Loucy (cell line): Measurements from ENCODE around the gene PITRM1.

ENCODE experiments used
- H2AFZ ChIP-seq: fragments of 200-600 bp; sonication (generic); 2 replicates; pipeline ENCODE4 v1.6.0; 2016; ENCODE audit warnings: antibody characterized with exemption, mild to moderate bottlenecking, low read length, moderate library complexity
- H3F3A ChIP-seq: fragments of 200-600 bp; 2 replicates; pipeline ENCODE4 v1.6.0; 2016; ENCODE audit warnings: antibody characterized with exemption, low read depth, mild to moderate bottlenecking
- H3K27me3 ChIP-seq: fragments of 200-600 bp; sonication (generic); 2 replicates; pipeline ENCODE4 v1.6.1; 2014; ENCODE audit warnings: low read length, mild to moderate bottlenecking; ENCODE audit not compliant: insufficient read depth, poor library complexity, severe bottlenecking
- H3K36me3 ChIP-seq: fragments of 200-600 bp; sonication (generic); 2 replicates; pipeline ENCODE4 v1.6.1; 2016; ENCODE audit warnings: low read length; ENCODE audit not compliant: insufficient read depth
- H3K4me1 ChIP-seq: fragments of 200-600 bp; sonication (generic); 2 replicates; pipeline ENCODE4 v1.5.1; 2014; ENCODE audit warnings: low read length, mild to moderate bottlenecking; ENCODE audit not compliant: insufficient read depth, poor library complexity, severe bottlenecking
- H3K4me2 ChIP-seq: fragments of 200-600 bp; sonication (generic); 2 replicates; pipeline ENCODE4 v1.6.0; 2014; ENCODE audit warnings: antibody characterized with exemption, low read length, low read depth, mild to moderate bottlenecking; ENCODE audit not compliant: poor library complexity, severe bottlenecking
- H3K4me3 ChIP-seq: fragments of 200-600 bp; sonication (generic); 2 replicates; pipeline ENCODE4 v1.5.1; 2014; ENCODE audit warnings: low read length, mild to moderate bottlenecking, mixed read lengths; ENCODE audit not compliant: poor library complexity, severe bottlenecking
- H3K79me2 ChIP-seq: fragments of 200-600 bp; sonication (generic); 2 replicates; pipeline ENCODE4 v1.6.1; 2014; ENCODE audit warnings: low read length; ENCODE audit not compliant: insufficient read depth
- H3K9ac ChIP-seq: fragments of 200-600 bp; sonication (generic); 2 replicates; pipeline ENCODE4 v1.6.0; 2014; ENCODE audit warnings: mild to moderate bottlenecking, low read depth, low read length, moderate library complexity; ENCODE audit not compliant: poor library complexity, severe bottlenecking
- H3K9me2 ChIP-seq: fragments of 200-600 bp; sonication (generic); replicated peaks from 2 replicates; pipeline ENCODE4 v1.6.1; 2016; ENCODE audit warnings: low read depth, low read length, mixed read lengths
- H3K9me3 ChIP-seq: fragments of 200-600 bp; sonication (generic); 2 replicates; pipeline ENCODE4 v1.6.1; 2014; ENCODE audit warnings: mild to moderate bottlenecking, antibody characterized with exemption, low read length, low read depth; ENCODE audit not compliant: insufficient read depth
- H4K20me1 ChIP-seq: fragments of 200-600 bp; sonication (generic); 2 replicates; pipeline ENCODE4 v1.6.0; 2014; ENCODE audit warnings: antibody characterized with exemption, low read length, mild to moderate bottlenecking; ENCODE audit not compliant: insufficient read depth, poor library complexity, severe bottlenecking
- EZH2phosphoT487 ChIP-seq: fragments of 200-600 bp; IDR thresholded peaks from 2 replicates; pipeline ENCODE4 v1.6.1; 2018; ENCODE audit warnings: antibody characterized with exemption, mild to moderate bottlenecking, moderate library complexity, borderline replicate concordance
- TF ChIP-seq, protein P1 (sequence below): fragments of 200-600 bp; sonication (generic); conservative IDR thresholded peaks from 2 replicates; pipeline ENCODE4 v1.5.1; 2014; ENCODE audit warnings: mild to moderate bottlenecking, antibody characterized with exemption, low read length

The PITRM1 gene

DNA sequence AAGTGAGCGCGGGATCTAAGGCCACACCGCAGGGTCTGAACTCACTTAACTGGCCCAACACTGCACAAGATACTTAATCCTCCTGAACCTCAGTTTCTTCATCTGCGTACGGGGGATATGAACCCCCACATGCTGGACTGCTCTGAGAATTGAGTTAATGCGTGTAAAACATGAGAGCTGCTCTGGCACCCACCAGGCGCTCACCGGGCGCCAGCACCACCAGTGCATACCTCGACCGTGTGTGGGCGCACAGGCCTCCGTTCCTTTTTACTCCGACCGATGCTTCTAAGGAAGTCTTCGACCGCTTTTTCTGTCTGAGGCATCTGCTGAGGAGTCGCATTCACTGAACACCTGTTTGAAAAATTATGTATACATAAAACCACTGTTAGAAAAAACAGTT lies 27.2 kb downstream of the PITRM1 start:
- TF ChIP-seq, protein P1, sequence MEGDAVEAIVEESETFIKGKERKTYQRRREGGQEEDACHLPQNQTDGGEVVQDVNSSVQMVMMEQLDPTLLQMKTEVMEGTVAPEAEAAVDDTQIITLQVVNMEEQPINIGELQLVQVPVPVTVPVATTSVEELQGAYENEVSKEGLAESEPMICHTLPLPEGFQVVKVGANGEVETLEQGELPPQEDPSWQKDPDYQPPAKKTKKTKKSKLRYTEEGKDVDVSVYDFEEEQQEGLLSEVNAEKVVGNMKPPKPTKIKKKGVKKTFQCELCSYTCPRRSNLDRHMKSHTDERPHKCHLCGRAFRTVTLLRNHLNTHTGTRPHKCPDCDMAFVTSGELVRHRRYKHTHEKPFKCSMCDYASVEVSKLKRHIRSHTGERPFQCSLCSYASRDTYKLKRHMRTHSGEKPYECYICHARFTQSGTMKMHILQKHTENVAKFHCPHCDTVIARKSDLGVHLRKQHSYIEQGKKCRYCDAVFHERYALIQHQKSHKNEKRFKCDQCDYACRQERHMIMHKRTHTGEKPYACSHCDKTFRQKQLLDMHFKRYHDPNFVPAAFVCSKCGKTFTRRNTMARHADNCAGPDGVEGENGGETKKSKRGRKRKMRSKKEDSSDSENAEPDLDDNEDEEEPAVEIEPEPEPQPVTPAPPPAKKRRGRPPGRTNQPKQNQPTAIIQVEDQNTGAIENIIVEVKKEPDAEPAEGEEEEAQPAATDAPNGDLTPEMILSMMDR = no peak
- TF ChIP-seq EZH2phosphoT487 = no peak
- no peaks in the 10 kb centered on the region for H3K4me1 ChIP-seq
- H3K4me3 ChIP-seq = no peak overlapping the region
- H3K36me3 ChIP-seq = peaks cover 73% of the 10 kb centered on the region; the same call in 1 of the 2 replicates
- H4K20me1 ChIP-seq = no peaks in the 10 kb centered on the region
- H3K9ac ChIP-seq = no peak overlapping the region
- H2AFZ ChIP-seq = no peak overlapping the region
- H3K4me2 ChIP-seq = no peak overlapping the region
- H3K9me2 ChIP-seq = no peaks in the 10 kb centered on the region
- no peaks in the 10 kb centered on the region for H3F3A ChIP-seq
- no peaks in the 10 kb centered on the region for H3K9me3 ChIP-seq
- H3K79me2 ChIP-seq = no peaks in the 10 kb centered on the region
- H3K27me3 ChIP-seq = no peaks in the 10 kb centered on the region

DNA sequence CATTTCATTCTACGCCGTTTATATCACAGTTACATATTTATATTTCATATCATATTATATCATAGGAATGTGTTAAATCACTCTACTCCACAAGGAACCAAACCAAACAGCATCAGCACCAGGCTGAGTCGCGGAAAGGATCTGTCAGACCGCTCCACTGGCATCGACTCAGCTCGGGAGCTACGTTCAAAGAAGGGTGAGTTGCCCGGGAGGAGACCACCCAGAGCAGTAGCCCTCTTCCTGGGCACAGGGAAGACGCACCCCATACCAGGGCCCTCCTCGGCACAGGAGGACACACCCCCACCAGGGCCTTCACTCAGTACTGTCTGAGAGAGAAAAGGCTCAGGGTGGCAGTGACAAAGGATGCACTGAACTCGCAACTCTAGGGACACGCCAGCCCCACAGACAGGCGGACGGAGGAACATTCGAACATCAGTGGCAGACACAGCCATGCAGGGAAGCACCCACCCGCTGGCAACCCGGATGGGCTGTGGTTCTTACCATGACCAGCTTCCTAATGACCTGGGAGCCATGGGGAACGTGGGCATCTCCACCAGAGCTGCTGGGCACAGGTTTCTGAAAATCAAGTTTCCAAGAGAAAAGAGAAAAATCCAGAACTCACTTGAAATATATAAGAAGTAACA lies 28.7 kb downstream of the PITRM1 start:
- TF ChIP-seq, protein P1 = no peak
- TF ChIP-seq EZH2phosphoT487 = no peak
- Histone ChIP-seq H3K9ac (no peak overlapping the region), H3K4me3 (no peak overlapping the region), H3K9me2 (no peaks in the 10 kb centered on the region), H4K20me1 (no peaks in the 10 kb centered on the region), H3F3A (no peaks in the 10 kb centered on the region), H3K36me3 (peaks cover 78% of the 10 kb centered on the region; the same call in 1 of the 2 replicates), H2AFZ (no peak overlapping the region), H3K79me2 (no peaks in the 10 kb centered on the region), H3K4me2 (no peak overlapping the region), H3K27me3 (no peaks in the 10 kb centered on the region), H3K4me1 (no peaks in the 10 kb centered on the region), H3K9me3 (no peaks in the 10 kb centered on the region)

DNA sequence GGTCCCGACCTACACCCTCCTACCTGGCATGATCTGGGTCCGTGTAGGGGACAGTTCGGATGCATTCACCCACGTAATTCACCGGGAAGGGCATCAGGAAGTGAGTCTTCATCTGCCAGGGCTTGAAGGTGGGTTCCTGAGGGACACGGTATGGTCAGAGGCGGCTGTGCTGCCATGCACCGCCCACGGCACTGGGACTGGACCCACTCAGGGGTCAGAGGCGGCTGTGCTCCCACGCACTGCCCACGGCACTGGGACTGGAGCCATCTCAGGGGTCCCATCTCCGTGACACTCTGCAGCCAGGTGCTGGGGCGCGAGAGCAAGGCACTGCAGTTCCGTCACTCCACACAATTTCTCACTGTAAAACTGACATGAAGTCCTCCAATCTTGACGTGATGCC lies 29.2 kb downstream of the PITRM1 start:
- Histone ChIP-seq H3K9ac (no peak overlapping the region), H3K4me2 (no peak overlapping the region), H2AFZ (no peak overlapping the region), H3K9me3 (no peaks in the 10 kb centered on the region), H3F3A (no peaks in the 10 kb centered on the region), H3K9me2 (no peaks in the 10 kb centered on the region), H3K36me3 (peaks cover 79% of the 10 kb centered on the region; the same call in 1 of the 2 replicates), H3K27me3 (no peaks in the 10 kb centered on the region), H3K4me3 (no peak overlapping the region), H3K4me1 (no peaks in the 10 kb centered on the region), H3K79me2 (no peaks in the 10 kb centered on the region), H4K20me1 (no peaks in the 10 kb centered on the region)
- TF ChIP-seq EZH2phosphoT487 = no peak
- TF ChIP-seq, protein P1 = no peak
